ENCODE results near the gene SORCS1.

DNA sequence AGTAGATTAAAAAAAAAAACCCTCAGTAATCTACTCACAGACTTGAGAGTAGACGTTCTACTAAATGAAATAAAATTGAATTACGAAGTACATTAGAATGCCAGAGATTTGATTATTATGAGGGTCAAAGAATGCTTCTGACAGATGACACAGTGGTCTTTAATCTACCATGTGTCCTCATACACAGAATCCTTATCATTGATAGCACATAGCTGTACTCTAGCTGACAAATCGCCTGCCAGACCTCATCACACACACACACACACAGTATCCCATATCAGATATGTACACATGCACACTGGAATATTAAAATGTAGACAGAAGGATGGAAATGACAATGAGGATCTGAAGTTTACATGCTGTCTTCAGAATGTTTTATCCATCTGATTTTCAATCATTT is 104.6 kb downstream of the SORCS1 start:
- TF ChIP-seq, protein P1, sequence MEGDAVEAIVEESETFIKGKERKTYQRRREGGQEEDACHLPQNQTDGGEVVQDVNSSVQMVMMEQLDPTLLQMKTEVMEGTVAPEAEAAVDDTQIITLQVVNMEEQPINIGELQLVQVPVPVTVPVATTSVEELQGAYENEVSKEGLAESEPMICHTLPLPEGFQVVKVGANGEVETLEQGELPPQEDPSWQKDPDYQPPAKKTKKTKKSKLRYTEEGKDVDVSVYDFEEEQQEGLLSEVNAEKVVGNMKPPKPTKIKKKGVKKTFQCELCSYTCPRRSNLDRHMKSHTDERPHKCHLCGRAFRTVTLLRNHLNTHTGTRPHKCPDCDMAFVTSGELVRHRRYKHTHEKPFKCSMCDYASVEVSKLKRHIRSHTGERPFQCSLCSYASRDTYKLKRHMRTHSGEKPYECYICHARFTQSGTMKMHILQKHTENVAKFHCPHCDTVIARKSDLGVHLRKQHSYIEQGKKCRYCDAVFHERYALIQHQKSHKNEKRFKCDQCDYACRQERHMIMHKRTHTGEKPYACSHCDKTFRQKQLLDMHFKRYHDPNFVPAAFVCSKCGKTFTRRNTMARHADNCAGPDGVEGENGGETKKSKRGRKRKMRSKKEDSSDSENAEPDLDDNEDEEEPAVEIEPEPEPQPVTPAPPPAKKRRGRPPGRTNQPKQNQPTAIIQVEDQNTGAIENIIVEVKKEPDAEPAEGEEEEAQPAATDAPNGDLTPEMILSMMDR (IDR thresholded peaks at IDR 0.05) = no peak
- TF ChIP-seq EZH2phosphoT487 (IDR thresholded peaks at IDR 0.05; ENCODE audit: borderline replicate concordance, low read depth) = no peak
- TF ChIP-seq, protein P2, sequence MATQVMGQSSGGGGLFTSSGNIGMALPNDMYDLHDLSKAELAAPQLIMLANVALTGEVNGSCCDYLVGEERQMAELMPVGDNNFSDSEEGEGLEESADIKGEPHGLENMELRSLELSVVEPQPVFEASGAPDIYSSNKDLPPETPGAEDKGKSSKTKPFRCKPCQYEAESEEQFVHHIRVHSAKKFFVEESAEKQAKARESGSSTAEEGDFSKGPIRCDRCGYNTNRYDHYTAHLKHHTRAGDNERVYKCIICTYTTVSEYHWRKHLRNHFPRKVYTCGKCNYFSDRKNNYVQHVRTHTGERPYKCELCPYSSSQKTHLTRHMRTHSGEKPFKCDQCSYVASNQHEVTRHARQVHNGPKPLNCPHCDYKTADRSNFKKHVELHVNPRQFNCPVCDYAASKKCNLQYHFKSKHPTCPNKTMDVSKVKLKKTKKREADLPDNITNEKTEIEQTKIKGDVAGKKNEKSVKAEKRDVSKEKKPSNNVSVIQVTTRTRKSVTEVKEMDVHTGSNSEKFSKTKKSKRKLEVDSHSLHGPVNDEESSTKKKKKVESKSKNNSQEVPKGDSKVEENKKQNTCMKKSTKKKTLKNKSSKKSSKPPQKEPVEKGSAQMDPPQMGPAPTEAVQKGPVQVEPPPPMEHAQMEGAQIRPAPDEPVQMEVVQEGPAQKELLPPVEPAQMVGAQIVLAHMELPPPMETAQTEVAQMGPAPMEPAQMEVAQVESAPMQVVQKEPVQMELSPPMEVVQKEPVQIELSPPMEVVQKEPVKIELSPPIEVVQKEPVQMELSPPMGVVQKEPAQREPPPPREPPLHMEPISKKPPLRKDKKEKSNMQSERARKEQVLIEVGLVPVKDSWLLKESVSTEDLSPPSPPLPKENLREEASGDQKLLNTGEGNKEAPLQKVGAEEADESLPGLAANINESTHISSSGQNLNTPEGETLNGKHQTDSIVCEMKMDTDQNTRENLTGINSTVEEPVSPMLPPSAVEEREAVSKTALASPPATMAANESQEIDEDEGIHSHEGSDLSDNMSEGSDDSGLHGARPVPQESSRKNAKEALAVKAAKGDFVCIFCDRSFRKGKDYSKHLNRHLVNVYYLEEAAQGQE (IDR thresholded peaks at IDR 0.05; ENCODE audit: low read depth, low read length) = no peak
- peak; percentile 31 for TF ChIP-seq RAD21 (IDR thresholded peaks at IDR 0.05; ENCODE audit: low read length)
- TF ChIP-seq, protein P3, sequence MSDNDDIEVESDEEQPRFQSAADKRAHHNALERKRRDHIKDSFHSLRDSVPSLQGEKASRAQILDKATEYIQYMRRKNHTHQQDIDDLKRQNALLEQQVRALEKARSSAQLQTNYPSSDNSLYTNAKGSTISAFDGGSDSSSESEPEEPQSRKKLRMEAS (IDR thresholded peaks at IDR 0.05; ENCODE audit: low read depth) = no peak
- TF ChIP-seq, protein P4, sequence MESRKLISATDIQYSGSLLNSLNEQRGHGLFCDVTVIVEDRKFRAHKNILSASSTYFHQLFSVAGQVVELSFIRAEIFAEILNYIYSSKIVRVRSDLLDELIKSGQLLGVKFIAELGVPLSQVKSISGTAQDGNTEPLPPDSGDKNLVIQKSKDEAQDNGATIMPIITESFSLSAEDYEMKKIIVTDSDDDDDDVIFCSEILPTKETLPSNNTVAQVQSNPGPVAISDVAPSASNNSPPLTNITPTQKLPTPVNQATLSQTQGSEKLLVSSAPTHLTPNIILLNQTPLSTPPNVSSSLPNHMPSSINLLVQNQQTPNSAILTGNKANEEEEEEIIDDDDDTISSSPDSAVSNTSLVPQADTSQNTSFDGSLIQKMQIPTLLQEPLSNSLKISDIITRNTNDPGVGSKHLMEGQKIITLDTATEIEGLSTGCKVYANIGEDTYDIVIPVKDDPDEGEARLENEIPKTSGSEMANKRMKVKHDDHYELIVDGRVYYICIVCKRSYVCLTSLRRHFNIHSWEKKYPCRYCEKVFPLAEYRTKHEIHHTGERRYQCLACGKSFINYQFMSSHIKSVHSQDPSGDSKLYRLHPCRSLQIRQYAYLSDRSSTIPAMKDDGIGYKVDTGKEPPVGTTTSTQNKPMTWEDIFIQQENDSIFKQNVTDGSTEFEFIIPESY (IDR thresholded peaks at IDR 0.05; ENCODE audit: borderline replicate concordance, low read depth) = no peak
- TF ChIP-seq TAF1 (IDR thresholded peaks at IDR 0.05; ENCODE audit: borderline replicate concordance, low read depth, low read length) = no peak
- no peak for TF ChIP-seq RXRA (IDR thresholded peaks at IDR 0.05; ENCODE audit: borderline replicate concordance, low read depth)
- TF ChIP-seq SIN3A (IDR thresholded peaks at IDR 0.05; ENCODE audit: borderline replicate concordance, low read depth, low read length) = no peak
